GM13976 (cell line): Measurements from ENCODE around the gene SIX2.

Experiments used
- DNase-seq: peaks from one replicate; pipeline ENCODE4 v3.0.0; 2012; ENCODE audit warnings: low spot score
- in situ Hi-C: fragments of 300-500 bp; cut with MboI; formaldehyde crosslinking; loops from one replicate; pipeline ENCODE4 v1.12.0; 2022; ENCODE audit warnings: low sequenced_read_pairs, mixed read lengths, inconsistent platforms; ENCODE audit not compliant: unreplicated experiment
- TF ChIP-seq, protein P1 (sequence below): IDR thresholded peaks from 2 replicates; pipeline ENCODE4 v1.5.1; 2012; ENCODE audit warnings: borderline replicate concordance, mild to moderate bottlenecking; ENCODE audit not compliant: insufficient read depth; ENCODE audit errors: extremely low read depth, missing control alignments, control extremely low read depth

SIX2 gene

GRCh38 chr2:45008296-45009129 lies 739 bp downstream of the SIX2 start:
- TF ChIP-seq, protein P1, sequence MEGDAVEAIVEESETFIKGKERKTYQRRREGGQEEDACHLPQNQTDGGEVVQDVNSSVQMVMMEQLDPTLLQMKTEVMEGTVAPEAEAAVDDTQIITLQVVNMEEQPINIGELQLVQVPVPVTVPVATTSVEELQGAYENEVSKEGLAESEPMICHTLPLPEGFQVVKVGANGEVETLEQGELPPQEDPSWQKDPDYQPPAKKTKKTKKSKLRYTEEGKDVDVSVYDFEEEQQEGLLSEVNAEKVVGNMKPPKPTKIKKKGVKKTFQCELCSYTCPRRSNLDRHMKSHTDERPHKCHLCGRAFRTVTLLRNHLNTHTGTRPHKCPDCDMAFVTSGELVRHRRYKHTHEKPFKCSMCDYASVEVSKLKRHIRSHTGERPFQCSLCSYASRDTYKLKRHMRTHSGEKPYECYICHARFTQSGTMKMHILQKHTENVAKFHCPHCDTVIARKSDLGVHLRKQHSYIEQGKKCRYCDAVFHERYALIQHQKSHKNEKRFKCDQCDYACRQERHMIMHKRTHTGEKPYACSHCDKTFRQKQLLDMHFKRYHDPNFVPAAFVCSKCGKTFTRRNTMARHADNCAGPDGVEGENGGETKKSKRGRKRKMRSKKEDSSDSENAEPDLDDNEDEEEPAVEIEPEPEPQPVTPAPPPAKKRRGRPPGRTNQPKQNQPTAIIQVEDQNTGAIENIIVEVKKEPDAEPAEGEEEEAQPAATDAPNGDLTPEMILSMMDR = no peak
- in situ Hi-C loops = no loop called here
- peak; percentile 50 for DNase-seq

DNA sequence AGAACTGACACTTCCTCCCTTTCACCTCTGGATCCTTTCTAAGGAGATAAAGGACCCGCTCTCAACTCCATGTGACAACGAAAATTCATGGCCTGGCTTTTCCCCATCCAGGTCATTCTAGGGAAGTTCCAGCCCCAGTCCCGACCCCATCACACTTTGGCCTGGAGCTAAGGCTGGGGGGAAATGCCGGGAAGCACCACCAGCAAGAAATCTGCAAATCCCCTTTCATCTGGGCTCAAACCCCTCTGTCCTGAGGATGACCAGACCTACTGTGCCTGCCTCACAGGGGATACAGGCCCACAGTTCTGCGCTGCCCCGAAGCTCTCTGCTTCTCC lies 1.3 kb downstream of the SIX2 start:
- TF ChIP-seq, protein P1 = no peak
- DNase-seq = peak; percentile 30
- in situ Hi-C loops = no loop called here

DNA sequence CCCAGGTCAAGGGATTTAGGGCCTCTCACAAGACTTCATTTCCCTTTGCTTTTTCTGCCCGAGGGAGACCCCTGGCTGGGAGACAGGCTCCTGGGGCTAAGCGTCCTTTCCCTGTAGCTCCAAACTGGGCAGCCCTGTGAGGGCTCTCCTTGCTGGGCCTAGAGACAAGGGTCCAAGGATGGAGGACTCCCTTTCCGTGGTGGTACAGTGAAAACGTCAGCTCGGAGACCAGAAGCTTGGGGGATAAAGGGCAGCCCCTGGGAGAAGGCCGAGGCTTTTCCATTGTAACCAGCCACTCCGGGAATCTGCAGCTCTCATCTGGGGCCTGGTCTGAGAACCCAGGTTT lies 2.3 kb downstream of the SIX2 start:
- in situ Hi-C loops = no loop called here
- no peak for DNase-seq
- TF ChIP-seq, protein P1 = no peak

GRCh38 chr2:45006041-45006941 lies 3.0 kb downstream of the SIX2 start:
- in situ Hi-C loops = no loop called here

DNA sequence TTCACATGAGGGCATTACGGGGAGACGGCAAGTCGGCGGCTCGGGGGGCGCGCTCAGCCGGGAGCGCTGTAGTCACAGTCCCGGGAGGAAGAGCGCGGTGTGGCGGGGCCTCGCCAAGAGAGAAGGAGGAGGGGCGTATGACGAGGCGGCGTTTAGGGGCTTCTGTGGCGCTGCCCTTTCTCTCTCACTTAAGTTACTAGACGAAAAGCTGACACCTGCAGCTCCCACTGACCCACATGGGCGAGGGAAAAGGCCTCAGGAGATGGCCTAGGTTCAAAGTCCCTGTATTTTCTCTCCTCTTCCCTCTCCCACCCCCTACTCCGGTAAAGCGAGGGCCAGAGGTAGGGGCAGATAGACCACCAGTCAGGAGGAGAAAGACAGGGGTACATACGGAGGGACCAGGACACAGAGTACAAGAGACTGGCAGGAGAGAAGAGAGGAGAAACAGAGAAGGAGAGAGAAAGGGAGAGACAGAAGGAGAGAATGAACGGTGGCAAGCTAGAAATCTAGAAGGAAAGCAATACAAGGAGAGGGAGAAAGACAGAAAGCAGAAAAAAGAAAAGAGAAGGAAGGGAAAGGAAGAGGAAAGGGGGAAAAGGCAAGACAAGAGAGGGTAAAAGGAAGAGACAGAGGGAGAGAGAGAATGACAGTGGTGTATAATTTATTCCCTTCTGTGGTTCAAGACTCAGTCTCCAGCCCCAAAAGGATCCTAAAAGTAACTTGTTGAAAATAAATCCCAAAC lies 3.8 kb downstream of the SIX2 start:
- TF ChIP-seq, protein P1 = no peak
- in situ Hi-C loops = no loop called here
- DNase-seq = no peak

More at GRCh38 chr2:45006041-45006941, 3.0 kb downstream of the SIX2 start:
- TF ChIP-seq, protein P1 = no peak
- peak; percentile 32 for DNase-seq

- TF ChIP-seq, protein P1 = no peak
- in situ Hi-C loops = no loop called here
- DNase-seq = no peak
Observed at GRCh38 chr2:45004562-45005191, 4.6 kb downstream of the SIX2 start.
